ENCODE results near the gene PRR15. TPM values are rescaled to one million over a fixed set of nuclear protein-coding genes. Genes with fewer than 3 reads are reported as not detected.

PRR15 gene
- total RNA-seq, 1 donor from 2014 or later = 0.20 TPM

- no peak for DNase-seq
Measured at GRCh38 chr7:29609162-29610037, 45.8 kb downstream of the PRR15 start.

DNA sequence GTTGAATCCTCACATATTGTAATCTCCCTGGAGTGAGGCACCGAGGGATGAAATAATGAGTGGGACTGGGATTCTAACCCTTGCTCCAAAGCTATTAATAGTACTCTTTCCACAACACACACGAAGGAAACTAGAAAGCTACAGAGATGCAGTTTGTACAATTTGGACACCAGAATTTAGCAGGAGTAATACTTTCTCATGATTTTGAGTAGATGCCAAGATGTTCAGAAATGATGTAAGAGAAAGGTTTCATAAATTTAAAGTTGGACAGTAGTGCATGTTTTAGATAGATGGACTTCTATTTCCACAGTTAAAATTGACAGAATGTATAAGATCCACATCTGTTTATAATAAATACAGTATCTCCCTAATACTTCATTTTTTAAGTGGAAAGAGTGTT, 46.5 kb downstream of the PRR15 start:
- peak; percentile 74 for DNase-seq

GRCh38 chr7:29611941-29612544, 48.4 kb downstream of the PRR15 start:
- no peak for DNase-seq

- no peak for DNase-seq
Measured at GRCh38 chr7:29612596-29612995, 49.0 kb downstream of the PRR15 start.

DNA sequence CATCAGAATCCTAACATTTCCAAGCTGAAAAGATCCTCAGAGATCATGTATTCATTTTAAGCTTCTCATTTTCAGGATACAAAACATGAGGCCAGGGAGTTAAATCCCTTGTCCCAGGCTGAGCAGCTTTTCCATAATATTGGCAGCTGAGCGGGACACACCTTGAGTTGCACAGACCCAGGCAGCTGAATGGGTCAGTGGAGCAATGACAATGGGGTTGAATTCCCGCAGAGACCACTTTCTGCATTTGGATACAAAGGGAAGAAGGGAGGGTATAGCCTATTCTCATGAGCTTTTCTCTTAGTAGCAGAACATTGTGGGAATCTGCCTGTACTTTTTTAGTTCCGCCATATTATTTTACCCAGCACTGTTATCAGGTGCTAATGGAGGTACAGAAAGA, 49.5 kb downstream of the PRR15 start:
- DNase-seq = no peak

DNA sequence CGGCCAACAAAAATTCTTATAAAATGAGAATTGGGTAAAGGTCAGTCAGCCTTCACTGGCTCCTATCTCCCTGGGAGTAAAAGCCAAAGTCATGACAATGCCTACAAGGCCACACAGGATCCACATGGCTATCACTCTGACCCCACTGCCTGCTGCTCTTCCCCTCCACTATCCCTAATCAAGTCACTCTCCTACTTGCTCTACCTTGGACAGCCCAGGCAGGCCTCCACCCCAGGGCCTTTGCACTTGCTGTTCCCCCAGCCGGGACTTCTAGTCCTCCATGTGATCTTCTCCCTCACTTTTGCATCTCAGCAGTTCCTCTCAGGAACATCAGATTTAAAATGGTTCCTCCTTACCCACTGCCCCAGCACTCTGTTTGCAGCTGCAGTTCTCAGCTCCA, 50.6 kb downstream of the PRR15 start:
- DNase-seq = no peak

Other genes with a start within 250 kb of the PRR15 start
- 0.59 TPM for gene WIPF3, start 242.7 kb downstream of the PRR15 start, total RNA-seq

Measured in skin of body (tissue), 2 donors.